K562 (cell line): ENCODE results near the gene ARID5B. TPM values are rescaled to one million over a fixed set of nuclear protein-coding genes. Genes with fewer than 3 reads are reported as not detected.
A peak's percentile ranks its signal among the peaks of the same experiment; 100 is the strongest.

Source experiments
- BHLHE40 ChIP-seq: IDR thresholded peaks from 2 replicates; pipeline ENCODE4 v1.6.1; 2011; ENCODE audit warnings: low read length, improper control_type of control experiment
- CBX2 ChIP-seq: fragments of 200-600 bp; sonication (generic); IDR thresholded peaks from one replicate; pipeline ENCODE4 v1.6.1; 2012; ENCODE audit warnings: mild to moderate bottlenecking, low read length, inconsistent platforms; ENCODE audit not compliant: insufficient read depth, poor library complexity, severe bottlenecking
- CBX5 ChIP-seq: IDR thresholded peaks from 2 replicates; pipeline ENCODE4 v1.6.1; 2014; ENCODE audit warnings: low read depth, borderline replicate concordance
- CC2D1A ChIP-seq: fragments of 450-650 bp; IDR thresholded peaks from 2 replicates; pipeline ENCODE4 v1.6.1; 2017; ENCODE audit warnings: mild to moderate bottlenecking
- CEBPB ChIP-seq: fragments of 450-650 bp; IDR thresholded peaks from 2 replicates; pipeline ENCODE4 v1.6.1; 2016; ENCODE audit warnings: missing genetic modification characterization, missing compliant biosample characterization
- ERF ChIP-seq: fragments of 450-650 bp; formaldehyde crosslinking; IDR thresholded peaks from 2 replicates; pipeline ENCODE4 v1.4.0; 2020; ENCODE audit warnings: mild to moderate bottlenecking, mixed read lengths
- FIP1L1 ChIP-seq: fragments of 200-400 bp; formaldehyde crosslinking; IDR thresholded peaks from 2 replicates; pipeline ENCODE4 v1.6.1; 2018; ENCODE audit warnings: mild to moderate bottlenecking, low read depth, low read length; ENCODE audit not compliant: poor library complexity, severe bottlenecking
- GABPB1 ChIP-seq: sonication (generic); formaldehyde crosslinking; IDR thresholded peaks from 2 replicates; pipeline ENCODE4 v1.8.0; 2022; ENCODE audit warnings: mild to moderate bottlenecking, missing genetic modification reagents
- NCOA6 ChIP-seq: fragments of 450-650 bp; IDR thresholded peaks from 2 replicates; pipeline ENCODE4 v1.6.1; 2017; ENCODE audit warnings: mild to moderate bottlenecking
- PML ChIP-seq: IDR thresholded peaks from 2 replicates; pipeline ENCODE4 v1.6.1; 2012; ENCODE audit warnings: low read length, inconsistent platforms
- TGIF2 ChIP-seq: sonication (generic); formaldehyde crosslinking; IDR thresholded peaks from 2 replicates; pipeline ENCODE4 v1.8.1; 2022; ENCODE audit warnings: mild to moderate bottlenecking, missing genetic modification reagents, moderate library complexity
- ZFX ChIP-seq: sonication (generic); formaldehyde crosslinking; IDR thresholded peaks from 2 replicates; pipeline ENCODE4 v1.8.0; 2022; ENCODE audit warnings: mild to moderate bottlenecking, missing genetic modification reagents, moderate library complexity
- ZNF134 ChIP-seq: fragments of 250-450 bp; sonication (Bioruptor Pico); conservative IDR thresholded peaks from 2 replicates; pipeline ENCODE4 v1.4.0; 2020
- polyA plus RNA-seq, 8 experiments: library from polyadenylated mRNA; depleted of rRNA in 4 of 8; stranded (reverse) in 5 of 8; unstranded in 3 of 8; fragments of >200 nt; fragmentation: Nextera tagmentation in 2 of 8; fragmentation: Illumina TruSeq in 1 of 8; extraction: Ambion mirVana in 2 of 8; extraction: Trizol in 1 of 8; gene quantifications; 2 replicates each; pipeline versions ENCODE4 v1.2.1 to v1.2.3, GENCODE V29; 2011 to 2014; ENCODE audit warnings: inconsistent platforms in 1 of 8, missing spikeins in 1 of 8
- total RNA-seq, 7 experiments: library from RNA; depleted of rRNA in 6 of 7; stranded (reverse); fragments of >200 nt in 6 of 7; fragmentation: Illumina TruSeq in 2 of 7; extraction: Trizol in 2 of 7; gene quantifications; 2 replicates each; pipeline versions ENCODE4 v1.2.1 to v1.2.3, GENCODE V29; 2011 to 2021; ENCODE audit warnings: low replicate concordance in 1 of 7
- TF ChIP-seq, protein P1 (sequence below), 2 experiments: fragments of 450-650 bp in 1 of 2; sonication (generic) in 1 of 2; formaldehyde crosslinking in 1 of 2; IDR thresholded peaks; 2 replicates each; pipeline versions ENCODE4 v1.7.1 to v1.9.0; 2016 to 2022; ENCODE audit warnings: inconsistent platforms in 1 of 2, mild to moderate bottlenecking in 1 of 2, missing genetic modification reagents in 1 of 2
- TF ChIP-seq, protein P2 (sequence below), 2 experiments: fragments of 250-450 bp in 1 of 2; fragments of 450-650 bp in 1 of 2; sonication (Bioruptor Pico) in 1 of 2; IDR thresholded peaks; 2 replicates each; pipeline versions ENCODE4 v1.6.1 to v1.8.0; 2016 to 2021; ENCODE audit warnings: mild to moderate bottlenecking in 2 of 2, moderate library complexity in 2 of 2, missing compliant biosample characterization in 1 of 2, missing genetic modification characterization in 1 of 2
- TF ChIP-seq, protein P3 (sequence below): sonication (generic); formaldehyde crosslinking; IDR thresholded peaks from 2 replicates; pipeline ENCODE4 v1.8.0; 2022; ENCODE audit warnings: mild to moderate bottlenecking, missing genetic modification reagents

The ARID5B gene
- total and polyA plus RNA-seq, 9 of the 15 experiments (the other 6 are each of a cell fraction or from before 2014, with no cell fraction given) = 0.48 to 1.6 (median 0.80) TPM

DNA sequence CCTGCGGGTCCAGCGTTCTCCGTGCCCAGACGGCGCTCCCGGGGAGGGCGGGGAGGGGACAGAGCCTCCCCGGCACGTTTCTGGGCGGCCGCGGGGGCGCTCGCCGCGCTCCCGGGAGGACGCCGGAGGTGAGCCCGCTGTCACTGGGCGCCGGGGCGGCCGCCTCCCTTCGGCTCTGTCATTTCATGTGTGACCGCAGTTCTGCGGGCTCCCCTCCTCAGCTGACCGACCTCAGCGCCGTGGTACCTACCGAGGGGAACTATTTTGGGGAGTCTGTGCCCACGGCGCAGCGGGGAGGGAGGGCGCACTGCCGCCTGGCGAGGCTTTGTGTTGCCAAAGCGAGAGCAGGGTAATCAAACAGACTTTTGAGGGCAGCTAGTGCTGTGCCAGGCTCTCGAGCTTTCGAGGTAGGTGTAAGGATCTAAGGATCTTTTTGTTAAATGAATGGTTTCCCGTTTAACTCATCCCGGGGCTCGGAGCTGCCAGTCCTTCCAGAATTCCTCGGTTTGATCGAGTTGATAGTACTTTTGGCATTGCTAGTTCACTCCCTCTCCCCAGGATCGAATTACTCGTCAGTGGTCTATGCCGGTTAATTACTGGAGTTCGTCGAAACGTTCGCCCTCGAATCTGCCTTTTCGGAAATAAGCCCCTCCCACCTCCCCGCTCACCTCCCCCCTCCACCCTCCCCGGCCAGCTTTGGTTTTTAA is 1.9 kb downstream of the ARID5B start (continued):
- TF ChIP-seq TGIF2 (CRISPR knock-in tag) (0 out of 2 replicates have a peak, but pooled peaks have one; percentile 24), CBX2 (no peak), CC2D1A (0 out of 2 replicates have a peak, but pooled peaks have one; percentile 15), ERF (CRISPR knock-in tag) (0 out of 2 replicates have a peak, but pooled peaks have one; percentile 27), ZFX (CRISPR knock-in tag) (peak; percentile 42; the same call in 1 of the 2 replicates), ZNF134 (peak; percentile 88), GABPB1 (CRISPR knock-in tag) (no peak), CBX5 (no peak), PML (peak; percentile 1; the same call in 1 of the 2 replicates), CEBPB (tag) (no peak), FIP1L1 (no peak), NCOA6 (peak; percentile 78), BHLHE40 (peak; percentile 95)
- TF ChIP-seq, protein P1, sequence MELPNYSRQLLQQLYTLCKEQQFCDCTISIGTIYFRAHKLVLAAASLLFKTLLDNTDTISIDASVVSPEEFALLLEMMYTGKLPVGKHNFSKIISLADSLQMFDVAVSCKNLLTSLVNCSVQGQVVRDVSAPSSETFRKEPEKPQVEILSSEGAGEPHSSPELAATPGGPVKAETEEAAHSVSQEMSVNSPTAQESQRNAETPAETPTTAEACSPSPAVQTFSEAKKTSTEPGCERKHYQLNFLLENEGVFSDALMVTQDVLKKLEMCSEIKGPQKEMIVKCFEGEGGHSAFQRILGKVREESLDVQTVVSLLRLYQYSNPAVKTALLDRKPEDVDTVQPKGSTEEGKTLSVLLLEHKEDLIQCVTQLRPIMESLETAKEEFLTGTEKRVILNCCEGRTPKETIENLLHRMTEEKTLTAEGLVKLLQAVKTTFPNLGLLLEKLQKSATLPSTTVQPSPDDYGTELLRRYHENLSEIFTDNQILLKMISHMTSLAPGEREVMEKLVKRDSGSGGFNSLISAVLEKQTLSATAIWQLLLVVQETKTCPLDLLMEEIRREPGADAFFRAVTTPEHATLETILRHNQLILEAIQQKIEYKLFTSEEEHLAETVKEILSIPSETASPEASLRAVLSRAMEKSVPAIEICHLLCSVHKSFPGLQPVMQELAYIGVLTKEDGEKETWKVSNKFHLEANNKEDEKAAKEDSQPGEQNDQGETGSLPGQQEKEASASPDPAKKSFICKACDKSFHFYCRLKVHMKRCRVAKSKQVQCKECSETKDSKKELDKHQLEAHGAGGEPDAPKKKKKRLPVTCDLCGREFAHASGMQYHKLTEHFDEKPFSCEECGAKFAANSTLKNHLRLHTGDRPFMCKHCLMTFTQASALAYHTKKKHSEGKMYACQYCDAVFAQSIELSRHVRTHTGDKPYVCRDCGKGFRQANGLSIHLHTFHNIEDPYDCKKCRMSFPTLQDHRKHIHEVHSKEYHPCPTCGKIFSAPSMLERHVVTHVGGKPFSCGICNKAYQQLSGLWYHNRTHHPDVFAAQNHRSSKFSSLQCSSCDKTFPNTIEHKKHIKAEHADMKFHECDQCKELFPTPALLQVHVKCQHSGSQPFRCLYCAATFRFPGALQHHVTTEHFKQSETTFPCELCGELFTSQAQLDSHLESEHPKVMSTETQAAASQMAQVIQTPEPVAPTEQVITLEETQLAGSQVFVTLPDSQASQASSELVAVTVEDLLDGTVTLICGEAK (IDR thresholded peaks at IDR 0.05) = no peak
- TF ChIP-seq, protein P1 (CRISPR knock-in tag; IDR thresholded peaks at IDR 0.05) = no peak
- TF ChIP-seq, protein P2, sequence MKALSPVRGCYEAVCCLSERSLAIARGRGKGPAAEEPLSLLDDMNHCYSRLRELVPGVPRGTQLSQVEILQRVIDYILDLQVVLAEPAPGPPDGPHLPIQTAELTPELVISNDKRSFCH (CRISPR knock-in tag; IDR thresholded peaks at IDR 0.05) = no peak
- TF ChIP-seq, protein P2 (tag; IDR thresholded peaks at IDR 0.05) = peak; percentile 61; the same call in 1 of the 2 replicates
- TF ChIP-seq, protein P3, sequence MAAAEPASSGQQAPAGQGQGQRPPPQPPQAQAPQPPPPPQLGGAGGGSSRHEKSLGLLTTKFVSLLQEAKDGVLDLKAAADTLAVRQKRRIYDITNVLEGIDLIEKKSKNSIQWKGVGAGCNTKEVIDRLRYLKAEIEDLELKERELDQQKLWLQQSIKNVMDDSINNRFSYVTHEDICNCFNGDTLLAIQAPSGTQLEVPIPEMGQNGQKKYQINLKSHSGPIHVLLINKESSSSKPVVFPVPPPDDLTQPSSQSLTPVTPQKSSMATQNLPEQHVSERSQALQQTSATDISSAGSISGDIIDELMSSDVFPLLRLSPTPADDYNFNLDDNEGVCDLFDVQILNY (CRISPR knock-in tag) = 0 out of 2 replicates have a peak, but pooled peaks have one; percentile 17
